A673 (cell line): ENCODE data around the gene DKKL1.

ENCODE experiments used
- CTCF ChIP-seq: fragments of 300-800, 200-600 bp; sonication (generic); conservative IDR thresholded peaks from 2 replicates; pipeline ENCODE4 v1.5.1; 2017; ENCODE audit warnings: low read depth, mild to moderate bottlenecking, antibody characterized with exemption, low read length, moderate library complexity, mixed read lengths
- EZH2 ChIP-seq: fragments of 200-600 bp; sonication (generic); IDR thresholded peaks from 2 replicates; pipeline ENCODE4 v1.6.1; 2017; ENCODE audit warnings: borderline replicate concordance, low read depth, mild to moderate bottlenecking, mixed read lengths, antibody characterized with exemption, low read length; ENCODE audit not compliant: poor library complexity, severe bottlenecking

GRCh38 chr19:49417088-49417487 lies 53.4 kb downstream of the DKKL1 start:
- TF ChIP-seq EZH2: no peak
- no peak for TF ChIP-seq CTCF
